GM19023 (cell line): ENCODE results near the gene FCMR.
"Not testable (repeated sequence)": the region's sequence is repeated elsewhere in the genome, so short reads cannot be mapped to it uniquely, and the experiment has no call there.

Source experiments
- ATAC-seq: cut with Tn5 transposase; IDR thresholded peaks from one replicate; pipeline ENCODE4 v1.9.1; 2021; ENCODE audit warnings: mild to moderate bottlenecking, moderate library complexity; ENCODE audit not compliant: unreplicated experiment

Gene FCMR

DNA sequence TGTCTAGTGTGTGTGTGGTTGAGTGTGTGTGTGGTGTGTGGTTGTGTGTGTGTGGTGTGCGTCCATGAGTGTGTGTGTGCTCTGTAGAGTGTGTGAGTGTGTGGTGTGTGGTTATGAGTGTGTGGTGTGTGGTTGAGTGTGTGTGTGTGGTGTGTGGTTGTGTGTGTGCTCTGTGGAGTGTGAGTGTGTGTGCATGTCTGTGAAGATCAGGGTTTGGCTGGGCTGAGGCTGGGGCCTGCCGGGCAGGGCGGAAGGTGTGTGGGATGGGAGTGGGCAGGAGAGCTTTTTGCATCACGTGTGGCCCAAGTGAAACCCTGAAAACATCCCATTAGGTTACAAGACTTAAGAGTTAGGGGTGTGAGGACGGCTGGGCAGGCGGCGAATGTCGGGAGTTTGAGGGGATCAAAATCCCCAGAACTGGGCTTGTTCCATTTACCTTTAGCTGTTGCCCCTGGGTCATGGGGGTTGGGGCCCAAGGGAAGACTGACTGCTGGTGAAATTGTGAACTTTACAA is 2.9 kb upstream of the FCMR start:
- peak; percentile 20 for ATAC-seq

DNA sequence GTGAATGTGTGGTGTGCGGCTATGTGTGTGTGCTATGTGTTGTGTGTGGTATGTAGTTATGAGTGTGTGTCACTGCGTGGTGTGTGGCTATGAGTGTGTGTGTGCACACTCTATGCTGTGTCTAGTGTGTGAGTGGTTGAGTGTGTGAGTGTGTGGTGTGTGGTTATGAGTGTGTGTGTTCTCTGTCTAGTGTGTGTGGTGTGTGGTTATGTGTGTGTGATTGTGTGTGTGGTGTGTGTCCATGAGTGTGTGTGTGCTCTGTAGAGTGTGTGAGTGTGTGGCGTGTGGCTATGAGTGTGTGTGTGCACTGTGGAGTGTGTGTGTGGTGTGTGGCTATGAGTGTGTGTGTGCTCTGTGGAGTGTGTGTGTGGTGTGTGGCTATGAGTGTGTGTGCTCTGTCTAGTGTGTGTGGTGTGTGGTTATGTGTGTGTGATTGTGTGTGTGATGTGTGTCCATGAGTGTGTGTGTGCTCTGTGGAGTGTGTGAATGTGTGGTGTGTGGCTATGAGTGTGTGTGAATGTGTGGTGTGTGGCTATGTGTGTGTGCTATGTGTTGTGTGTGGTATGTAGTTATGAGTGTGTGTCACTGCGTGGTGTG is 2.3 kb upstream of the FCMR start:
- ATAC-seq = not testable (repeated sequence)

DNA sequence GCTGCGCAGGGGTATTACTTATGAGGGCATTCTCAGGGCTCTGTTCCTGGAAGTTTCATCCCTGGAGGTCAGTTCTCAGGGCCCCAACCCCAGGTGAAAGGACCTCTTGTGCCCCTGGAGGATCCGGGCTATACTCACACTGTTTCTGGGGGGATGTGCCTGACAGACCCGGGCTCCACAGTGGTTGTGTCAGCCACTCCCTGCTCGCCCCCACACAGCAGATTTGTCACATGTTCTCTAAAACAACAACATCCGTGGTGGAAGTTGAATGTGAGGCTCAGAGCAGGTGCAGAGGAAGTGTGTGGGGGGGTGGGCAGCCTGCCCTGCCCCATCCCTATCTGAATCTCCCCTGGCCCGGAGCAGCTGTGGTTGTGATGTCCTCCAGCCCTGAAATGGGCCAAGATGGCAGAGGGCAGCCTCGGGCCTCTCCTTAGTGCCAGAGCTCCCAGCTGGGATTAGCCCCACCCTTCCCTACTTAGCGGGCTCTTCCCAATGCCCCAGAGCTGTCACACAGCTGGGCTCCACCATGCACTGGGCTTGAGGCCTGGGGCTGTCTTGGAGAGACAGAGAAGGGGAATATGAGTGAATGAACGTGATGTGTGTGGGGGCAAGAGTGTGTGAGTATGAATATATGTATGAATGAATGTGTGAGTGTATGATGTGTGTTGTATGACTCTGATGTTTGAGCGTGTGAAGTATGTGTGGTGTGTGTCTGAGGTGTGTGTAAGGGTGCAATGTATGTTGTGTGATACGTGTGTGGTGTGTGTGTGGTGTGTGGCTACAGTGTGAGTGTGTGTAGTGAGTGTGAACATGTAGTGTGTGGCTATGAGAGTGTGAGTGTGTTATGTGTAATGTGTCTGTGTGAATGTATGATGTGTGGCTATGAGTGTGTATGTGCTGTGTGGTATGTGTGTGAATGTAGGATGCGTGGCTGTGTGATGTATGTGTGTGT is 1.5 kb upstream of the FCMR start:
- ATAC-seq = peak; percentile 55

DNA sequence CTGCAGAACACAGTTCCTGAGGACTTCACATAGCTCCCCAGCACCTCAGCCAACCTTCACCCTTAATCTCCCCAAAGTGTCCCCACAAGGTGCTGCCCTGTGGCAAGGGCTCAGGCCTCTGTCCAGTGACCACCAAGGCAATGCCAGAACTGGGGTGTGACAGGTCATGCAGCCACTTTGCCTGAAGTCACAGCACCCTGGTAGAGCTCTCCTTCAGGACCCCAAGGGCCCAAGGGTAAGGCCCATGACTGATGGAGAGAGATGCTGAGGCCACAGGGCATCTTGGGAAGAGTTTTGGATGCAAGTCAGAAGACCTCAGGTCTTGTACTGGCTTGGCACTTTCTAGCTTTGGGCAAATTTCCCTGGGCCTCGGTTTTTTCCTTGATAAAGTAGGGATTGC is 783 bp upstream of the FCMR start:
- ATAC-seq = no peak

DNA sequence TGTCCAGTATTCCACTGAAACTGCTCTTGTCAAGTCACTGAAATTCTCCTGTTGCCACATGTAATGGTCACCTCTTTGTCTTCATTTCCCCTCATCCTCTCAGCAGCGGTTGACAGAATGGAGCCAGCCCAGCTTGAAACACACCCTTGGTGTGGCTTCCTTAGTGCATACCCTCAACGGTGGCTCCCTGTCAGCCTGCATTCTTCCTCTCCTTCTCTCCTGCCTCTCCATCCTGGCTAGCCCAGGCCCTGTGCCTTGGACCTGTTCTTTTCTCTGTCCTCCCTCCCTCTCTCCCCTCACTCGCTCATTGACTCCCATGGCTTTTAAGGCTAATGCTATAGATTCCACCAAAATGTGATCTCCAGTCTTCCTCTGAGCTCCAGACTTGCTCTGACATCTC is 3.7 kb downstream of the FCMR start:
- no peak for ATAC-seq

DNA sequence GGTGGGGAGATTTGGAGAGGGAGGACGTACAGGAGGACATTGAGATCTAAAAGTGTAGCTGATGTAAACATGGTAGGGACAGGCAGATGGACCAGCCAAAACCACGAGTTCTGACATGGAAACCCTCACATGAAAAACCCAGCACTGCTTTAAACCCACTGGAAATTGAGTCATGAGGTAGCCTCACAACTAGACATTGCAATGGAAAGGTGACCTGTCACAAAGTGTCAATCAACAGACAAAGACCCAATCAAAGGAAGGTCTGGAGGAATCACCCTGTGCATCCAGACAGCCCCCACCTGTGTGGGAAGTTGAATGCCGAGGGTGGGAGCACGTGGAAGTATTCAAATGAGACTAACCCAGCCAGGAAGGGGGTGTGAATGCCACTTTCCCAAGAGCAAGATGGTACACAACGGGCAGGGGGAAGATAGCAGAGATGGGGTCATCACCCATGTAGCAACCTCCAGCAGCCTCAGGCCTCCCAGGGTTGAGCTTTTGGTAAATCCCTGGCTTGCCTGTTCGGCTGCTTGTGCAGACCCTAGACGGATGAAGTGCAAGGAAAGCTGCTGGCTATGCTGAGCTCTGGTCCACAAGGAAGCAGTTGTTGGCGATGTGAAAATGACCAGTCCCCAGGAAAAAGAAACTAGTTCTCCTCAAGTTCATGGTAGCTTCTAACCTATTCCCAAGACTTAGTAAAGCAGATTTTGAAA is 5.6 kb downstream of the FCMR start:
- ATAC-seq = no peak

DNA sequence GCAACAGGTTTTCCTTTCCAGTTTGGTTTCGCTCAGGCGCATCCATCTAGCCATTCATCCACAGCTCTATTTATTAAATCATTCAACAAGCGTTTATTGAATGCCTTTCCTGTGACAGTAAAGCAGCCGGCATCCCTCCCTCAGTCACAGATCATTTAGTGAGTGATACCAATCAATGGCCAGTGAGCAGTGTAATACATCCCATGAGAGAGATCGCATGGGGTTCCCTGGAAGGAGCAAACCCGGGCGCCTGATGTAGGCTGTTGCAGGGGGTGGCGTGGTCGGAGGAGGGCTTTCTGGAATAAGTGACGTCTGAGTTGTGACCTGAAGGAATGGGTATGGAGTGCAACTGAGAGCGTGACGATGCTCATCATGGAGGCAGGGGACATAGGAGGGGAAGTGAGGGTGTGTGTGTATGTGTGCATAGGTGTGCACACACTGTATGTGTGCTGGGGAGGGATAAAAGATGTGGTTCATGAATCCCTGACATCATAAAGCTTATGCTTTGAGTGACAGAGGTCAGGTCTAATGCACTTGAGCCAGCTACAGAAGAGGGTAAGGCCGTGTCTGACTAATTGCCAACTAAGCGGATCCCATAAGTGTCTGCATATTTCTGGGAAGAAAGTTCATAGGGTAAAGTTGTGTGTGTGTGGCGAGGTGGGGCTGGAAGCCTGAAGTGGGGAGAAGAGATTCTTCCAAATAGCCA is 6.6 kb downstream of the FCMR start:
- ATAC-seq = no peak

DNA sequence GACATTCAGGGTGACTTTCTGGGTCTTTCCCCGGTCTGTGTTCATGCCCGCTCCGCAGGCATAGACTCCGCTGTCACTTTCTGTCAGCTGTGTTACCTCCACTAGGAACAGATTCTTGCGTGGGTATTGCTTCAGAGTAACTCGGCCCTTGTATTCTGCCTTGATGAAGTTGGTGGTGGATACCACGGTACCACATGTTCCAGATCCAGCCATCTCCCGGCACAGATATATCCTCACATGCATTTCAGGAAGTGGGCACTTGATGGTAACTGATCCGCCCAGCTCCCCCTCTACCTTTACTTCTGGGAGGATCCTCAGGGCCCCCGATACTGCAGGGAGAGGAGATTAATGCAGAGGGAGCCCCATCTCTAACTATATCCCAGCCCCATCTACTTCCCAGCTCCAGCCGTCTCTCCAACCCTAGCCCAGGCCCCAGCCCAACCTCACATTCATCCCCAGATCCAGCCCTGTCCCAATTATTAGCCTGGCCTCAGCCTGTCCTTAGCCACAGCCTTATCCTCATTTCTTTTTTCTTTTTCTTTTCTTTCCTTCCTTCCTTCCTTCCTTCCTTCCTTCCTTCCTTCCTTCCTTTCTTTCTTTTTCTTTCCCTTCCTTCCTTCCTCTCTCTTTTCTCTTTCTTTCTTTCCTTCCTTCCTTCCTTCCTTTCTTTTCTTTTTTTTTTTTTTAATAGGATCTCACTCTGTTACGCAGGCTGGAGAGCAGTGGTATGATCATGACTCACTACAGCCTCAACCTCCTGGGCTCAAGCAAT is 7.8 kb downstream of the FCMR start:
- no peak for ATAC-seq

DNA sequence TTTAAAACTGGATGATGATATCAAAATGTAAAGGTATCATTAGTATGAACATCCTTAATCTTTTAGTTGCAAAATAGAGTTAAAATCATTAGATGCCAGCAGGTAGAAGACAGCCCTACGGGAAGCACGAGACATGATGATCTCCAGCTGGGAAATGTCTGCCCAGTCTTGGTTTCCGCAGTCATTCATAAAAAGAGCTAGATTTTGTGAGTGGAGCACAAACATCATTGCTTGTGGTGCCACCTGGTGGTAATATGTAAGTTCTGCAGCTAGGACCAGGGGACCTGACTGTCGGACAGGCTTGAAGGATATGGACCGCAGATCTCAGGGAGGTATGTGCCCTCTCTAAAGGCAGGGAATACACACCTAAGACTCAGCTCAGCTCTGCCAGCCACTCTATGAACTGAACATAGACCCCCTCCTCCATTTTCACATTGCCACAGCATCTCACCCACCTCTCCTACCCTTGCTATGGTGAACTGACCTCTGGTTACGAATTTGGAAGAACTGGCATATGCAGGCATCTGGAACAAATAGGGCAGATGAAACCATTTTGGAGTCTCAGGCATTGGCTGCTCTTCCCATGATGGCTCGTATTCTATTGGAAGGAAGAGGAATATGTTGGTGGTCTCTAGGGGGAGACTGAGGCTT is 9.2 kb downstream of the FCMR start:
- ATAC-seq = no peak

DNA sequence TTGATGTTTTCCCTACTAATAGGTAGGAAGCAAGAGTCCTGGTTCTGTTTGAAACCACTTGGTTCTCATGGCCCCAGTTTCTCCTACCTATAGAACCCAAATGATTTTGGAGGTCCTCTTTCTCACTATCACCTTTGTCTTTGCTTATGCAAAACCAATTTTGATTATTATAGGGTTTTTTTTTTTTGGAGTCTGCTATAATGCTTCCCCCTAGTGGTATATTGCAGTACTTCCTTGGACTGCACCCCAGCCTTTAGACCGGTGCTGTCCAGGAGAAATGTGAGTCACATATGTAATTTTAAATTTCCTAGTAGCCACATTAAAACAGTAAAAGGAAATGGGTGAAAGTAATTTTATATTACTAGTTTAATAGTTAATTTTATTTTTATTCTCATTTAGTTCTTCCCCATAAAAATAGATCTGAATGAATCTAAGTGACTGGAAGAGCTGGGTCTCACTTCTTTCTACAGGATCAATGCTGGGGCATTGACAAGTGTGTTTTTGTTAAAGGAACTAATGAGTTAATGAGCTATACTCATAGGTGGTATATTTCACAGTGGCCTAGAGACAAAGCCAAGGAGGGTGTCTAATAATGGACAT is 10.6 kb downstream of the FCMR start:
- ATAC-seq = no peak

DNA sequence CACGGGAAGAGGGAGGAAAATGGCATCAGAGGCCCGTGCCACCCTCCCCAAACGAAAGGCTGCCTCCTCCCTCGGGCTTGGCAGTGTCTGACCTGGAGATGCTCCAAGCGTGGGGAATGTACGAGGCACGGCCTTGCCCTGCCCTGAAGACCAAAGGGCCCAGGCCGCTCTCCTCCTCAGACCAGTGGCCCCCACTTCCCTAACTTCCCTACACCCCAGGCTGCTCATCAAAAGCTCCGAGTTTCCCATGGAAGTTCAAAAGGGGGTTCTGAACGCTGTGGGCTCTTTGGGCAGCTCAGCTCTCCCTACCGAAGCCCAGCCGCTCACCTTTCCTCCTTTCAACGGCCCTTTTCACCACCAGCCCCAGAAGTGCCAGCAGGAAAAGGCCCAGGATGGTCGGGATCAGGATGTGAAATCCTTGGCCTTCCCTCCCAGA is 11.8 kb downstream of the FCMR start:
- ATAC-seq = no peak

DNA sequence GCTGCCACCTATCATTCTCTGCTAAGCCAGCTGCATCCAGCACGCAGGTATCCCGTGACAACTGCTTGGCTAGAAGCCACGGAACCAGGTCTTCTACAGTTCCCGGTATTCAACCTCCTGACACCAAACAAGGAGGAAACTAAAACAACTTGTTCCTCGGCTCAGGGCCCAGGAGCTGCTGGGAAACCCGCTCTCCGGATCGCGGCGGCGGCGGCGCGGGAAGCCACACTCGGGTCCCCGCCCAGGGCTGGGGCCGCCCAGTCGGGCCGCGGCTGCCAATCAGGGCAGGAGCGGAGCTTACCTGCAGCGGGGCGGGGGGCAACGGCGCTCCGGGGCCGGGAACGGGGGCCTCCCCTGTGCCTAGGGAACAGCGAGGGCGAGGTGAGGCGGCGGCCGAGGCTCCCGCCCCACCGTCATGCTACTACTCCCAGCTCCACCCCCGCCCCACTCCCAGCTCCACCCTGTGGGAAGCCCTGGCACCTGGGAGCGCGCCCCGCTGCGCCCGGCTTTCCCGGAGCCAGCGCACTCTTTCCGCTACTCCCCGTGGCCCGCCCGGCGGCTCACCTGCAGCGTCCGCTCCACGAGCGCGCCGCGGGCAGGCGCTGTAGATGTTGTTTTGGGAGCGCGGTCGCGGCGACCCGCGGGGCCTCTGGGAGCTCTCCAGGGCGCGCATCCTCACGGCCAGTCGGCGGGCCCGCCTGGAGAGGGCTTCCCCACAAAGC is 12.4 kb downstream of the FCMR start:
- no peak for ATAC-seq

DNA sequence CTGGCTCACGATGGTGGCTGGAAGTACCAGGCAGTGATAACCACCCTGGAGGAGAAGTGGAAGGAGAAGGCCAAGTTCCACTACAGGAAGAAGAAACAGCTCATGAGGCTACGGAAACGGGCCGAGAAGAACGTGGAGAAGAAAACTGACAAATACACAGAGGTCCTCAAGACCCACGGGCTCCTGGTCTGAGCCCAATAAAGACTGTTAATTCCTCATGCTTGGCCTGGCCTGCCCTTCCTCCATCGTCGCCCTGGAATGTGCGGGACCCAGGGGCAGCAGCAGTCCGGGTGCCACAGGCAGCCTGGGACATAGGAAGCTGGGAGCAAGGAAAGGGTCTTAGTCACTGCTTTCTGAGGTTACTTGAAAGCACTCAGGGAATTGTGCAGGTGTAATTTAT is 13.7 kb downstream of the FCMR start:
- no peak for ATAC-seq

DNA sequence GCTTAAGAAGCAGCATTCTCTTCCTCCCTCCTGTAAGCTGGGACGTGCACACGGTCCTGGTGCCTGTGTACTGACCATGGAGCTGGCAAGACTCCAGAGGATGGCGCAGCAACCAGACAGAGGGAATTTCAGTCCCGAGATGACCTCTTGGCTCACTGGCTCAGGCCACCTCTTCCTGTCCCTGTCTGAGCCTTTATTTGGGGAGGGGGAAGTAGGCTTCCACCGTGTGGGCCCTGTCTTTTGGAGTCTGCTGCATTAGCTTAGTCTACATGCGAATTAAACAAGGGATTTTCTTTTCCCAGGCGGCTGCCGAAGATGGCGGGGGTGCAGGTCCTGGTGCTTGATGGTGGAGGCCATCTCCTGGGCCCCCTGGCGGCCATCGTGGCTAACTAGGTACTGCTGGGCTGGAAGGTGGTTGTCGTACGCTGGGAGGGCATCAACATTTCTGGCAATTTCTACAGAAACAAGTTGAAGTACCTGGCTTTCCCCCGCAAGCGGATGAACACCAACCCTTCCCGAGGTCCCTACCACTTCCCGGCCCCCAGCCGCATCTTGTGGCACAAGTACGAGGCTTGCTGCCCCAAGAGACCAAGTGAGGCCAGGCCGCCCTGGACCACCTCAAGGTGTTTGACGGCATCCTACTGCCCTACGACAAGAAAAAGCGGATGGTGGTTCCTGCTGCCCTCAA is 14.3 kb downstream of the FCMR start:
- no peak for ATAC-seq

DNA sequence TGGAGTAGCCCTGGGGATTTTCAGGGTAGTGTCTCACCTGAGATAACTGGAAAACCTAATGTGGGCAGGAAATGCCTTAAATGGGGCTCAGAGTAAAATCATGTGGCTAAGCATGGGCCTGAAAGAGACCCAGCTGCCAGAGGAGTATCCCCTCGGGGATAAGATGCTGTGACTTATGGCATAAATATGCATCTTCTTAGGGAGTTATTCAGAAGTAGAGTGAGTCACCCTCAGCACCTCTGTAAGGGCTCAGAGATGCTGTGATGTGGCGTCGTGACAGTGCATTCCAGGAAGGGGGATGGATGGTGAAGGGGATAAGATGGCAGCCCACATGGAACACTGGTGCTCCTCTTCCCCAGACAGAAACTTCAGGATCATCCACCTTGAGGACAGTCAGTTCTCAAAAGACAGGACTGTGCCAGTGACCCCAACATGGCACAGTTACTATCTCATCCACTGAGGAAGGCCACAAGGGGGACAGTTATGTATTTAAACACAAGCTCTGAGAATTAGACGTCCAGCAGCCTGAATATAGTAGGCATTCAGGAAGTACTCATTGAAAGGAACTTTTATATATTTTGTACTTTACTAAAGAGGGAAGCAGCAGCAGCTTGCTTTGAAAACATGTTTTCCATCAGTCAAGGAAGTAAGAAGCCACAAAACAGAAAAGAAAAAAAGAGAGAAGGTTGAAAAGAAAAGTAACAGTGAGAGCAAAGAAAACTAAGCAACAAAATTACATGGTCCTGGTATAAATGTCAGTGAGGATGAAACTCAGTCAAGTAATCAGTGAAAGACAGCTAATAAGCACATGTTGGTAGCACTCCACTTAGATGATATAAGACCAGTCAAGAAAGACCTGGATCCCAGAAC is 16.2 kb downstream of the FCMR start:
- no peak for ATAC-seq

DNA sequence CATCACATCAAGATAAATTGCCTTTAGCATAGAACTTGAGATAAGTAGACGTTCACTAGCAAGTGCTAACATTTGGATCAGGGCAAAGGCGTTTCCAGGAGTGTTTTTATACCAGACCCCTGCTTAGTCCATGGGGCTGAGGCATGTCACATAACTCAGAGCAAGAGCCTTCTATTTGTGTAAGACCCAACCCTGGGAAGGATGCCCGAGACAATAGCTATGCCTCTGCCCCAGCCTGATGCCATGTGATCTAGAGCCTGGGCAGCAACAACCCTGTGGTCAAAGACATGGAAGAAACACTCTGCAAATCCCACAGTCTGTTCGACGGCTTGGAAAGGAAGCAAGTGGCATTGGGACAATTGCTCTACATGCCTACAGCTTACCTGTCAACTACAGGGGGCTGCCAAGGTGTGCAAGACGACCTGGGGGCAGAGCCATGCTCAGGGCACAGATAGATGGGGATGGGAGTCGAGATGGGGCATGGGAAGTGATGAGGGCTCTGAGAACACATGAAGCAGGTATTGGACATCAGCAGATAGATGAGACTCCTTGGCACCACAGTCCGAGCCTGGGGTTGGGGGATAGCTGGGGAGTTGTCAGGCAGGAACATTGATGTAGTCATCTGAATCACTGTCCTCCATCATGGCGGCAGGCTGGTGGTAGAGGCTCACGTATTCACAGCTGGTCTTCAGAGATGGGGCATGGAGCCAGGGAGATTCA is 17.2 kb downstream of the FCMR start:
- ATAC-seq = no peak
